OCI-LY1 (cell line): ENCODE measurements around the gene CTSE.

Experiments
- H2AFZ ChIP-seq: fragments of 200-600 bp; sonication (generic), shearing (Covaris generic); 2 replicates; pipeline ENCODE4 v1.6.0; 2014; ENCODE audit warnings: antibody characterized with exemption, mild to moderate bottlenecking, low read length
- H3F3A ChIP-seq: fragments of 200-600 bp; sonication (generic), shearing (Covaris generic); 2 replicates; pipeline ENCODE4 v1.6.0; 2014; ENCODE audit warnings: mild to moderate bottlenecking, antibody characterized with exemption, low read length, moderate library complexity; ENCODE audit not compliant: insufficient read depth
- H3K27ac ChIP-seq: fragments of 200-600 bp; sonication (generic); 2 replicates; pipeline ENCODE4 v1.5.1; 2014; ENCODE audit warnings: low read length, mixed run types, mild to moderate bottlenecking, low read depth; ENCODE audit not compliant: poor library complexity, severe bottlenecking
- H3K27me3 ChIP-seq: fragments of 200-600 bp; sonication (generic); 2 replicates; pipeline ENCODE4 v1.6.0; 2014; ENCODE audit warnings: antibody characterized with exemption, mild to moderate bottlenecking, low read length, moderate library complexity; ENCODE audit not compliant: insufficient read depth
- H3K36me3 ChIP-seq: fragments of 200-600 bp; sonication (generic); 2 replicates; pipeline ENCODE4 v1.6.1; 2014; ENCODE audit warnings: mild to moderate bottlenecking, antibody characterized with exemption, low read length, moderate library complexity, mixed read lengths; ENCODE audit not compliant: insufficient read depth
- H3K4me1 ChIP-seq: fragments of 200-600 bp; sonication (generic); 2 replicates; pipeline ENCODE4 v1.5.1; 2014; ENCODE audit warnings: mild to moderate bottlenecking, low read length, moderate library complexity; ENCODE audit not compliant: insufficient read depth, severe bottlenecking
- H3K4me2 ChIP-seq: fragments of 200-600 bp; sonication (generic), shearing (Covaris generic); 2 replicates; pipeline ENCODE4 v1.6.1; 2014; ENCODE audit warnings: low read length
- H3K4me3 ChIP-seq: fragments of 200-600 bp; sonication (generic); 2 replicates; pipeline ENCODE4 v1.5.1; 2014; ENCODE audit warnings: low read length, low read depth, mild to moderate bottlenecking, mixed read lengths; ENCODE audit not compliant: poor library complexity, severe bottlenecking
- H3K79me2 ChIP-seq: fragments of 200-600 bp; shearing (Covaris generic); 2 replicates; pipeline ENCODE4 v1.6.1; 2016; ENCODE audit warnings: mixed run types, low read length, mixed read lengths; ENCODE audit not compliant: insufficient read depth
- H3K9ac ChIP-seq: fragments of 200-600 bp; sonication (generic), shearing (Covaris generic); 2 replicates; pipeline ENCODE4 v1.6.1; 2014; ENCODE audit warnings: mild to moderate bottlenecking, low read length, mixed read lengths
- H3K9me2 ChIP-seq: fragments of 200-600 bp; sonication (generic), shearing (Covaris generic); 2 replicates; pipeline ENCODE4 v1.6.1; 2014; ENCODE audit warnings: low read depth, mild to moderate bottlenecking, low read length, mixed read lengths
- H3K9me3 ChIP-seq: fragments of 200-600 bp; shearing (Covaris generic); 2 replicates; pipeline ENCODE4 v1.6.1; 2014; ENCODE audit warnings: low read length, mixed read lengths
- H4K20me1 ChIP-seq: fragments of 200-600 bp; sonication (generic), shearing (Covaris generic); 2 replicates; pipeline ENCODE4 v1.6.0; 2016; ENCODE audit warnings: mild to moderate bottlenecking, low read length; ENCODE audit not compliant: insufficient read depth
- EZH2 ChIP-seq: fragments of 200-600 bp; sonication (generic), shearing (Covaris generic); IDR thresholded peaks from 2 replicates; pipeline ENCODE4 v1.8.0; 2017; ENCODE audit warnings: borderline replicate concordance, mixed run types, mild to moderate bottlenecking, antibody characterized with exemption, low read length, moderate library complexity, mixed read lengths
- TF ChIP-seq, protein P1 (sequence below): fragments of 200-600 bp; sonication (generic), shearing (Covaris generic); IDR thresholded peaks from 2 replicates; pipeline ENCODE4 v1.5.1; 2017; ENCODE audit warnings: mild to moderate bottlenecking, antibody characterized with exemption, low read length, moderate library complexity, mixed read lengths

The CTSE gene

DNA sequence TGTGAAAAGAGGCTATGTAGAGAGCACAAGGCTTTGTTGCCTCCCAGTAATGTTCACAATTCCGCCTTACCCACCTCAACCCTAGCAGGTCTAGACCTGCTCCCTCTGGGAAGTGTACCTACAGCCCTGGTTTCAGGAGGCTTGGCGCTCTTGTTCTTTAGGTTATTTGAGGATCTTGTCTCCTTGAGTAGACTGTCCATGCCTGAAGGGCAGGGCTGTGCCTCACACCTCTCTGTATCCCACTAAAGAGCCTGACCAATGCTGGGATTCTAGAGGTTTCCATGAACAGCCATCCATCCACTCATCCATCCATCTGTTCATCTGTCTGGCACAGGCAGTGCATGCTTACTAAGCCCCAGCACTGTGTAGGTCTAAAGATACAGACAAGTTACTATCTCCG is 21.5 kb downstream of the CTSE start:
- H3K4me2 ChIP-seq: no peak overlapping the region
- no peaks in the 10 kb centered on the region for H3K9me3 ChIP-seq
- no peaks in the 10 kb centered on the region for H4K20me1 ChIP-seq
- H3K4me1 ChIP-seq: no peaks in the 10 kb centered on the region
- no peaks in the 10 kb centered on the region for H3K9me2 ChIP-seq
- no peak overlapping the region for H3K27ac ChIP-seq
- TF ChIP-seq, protein P1, sequence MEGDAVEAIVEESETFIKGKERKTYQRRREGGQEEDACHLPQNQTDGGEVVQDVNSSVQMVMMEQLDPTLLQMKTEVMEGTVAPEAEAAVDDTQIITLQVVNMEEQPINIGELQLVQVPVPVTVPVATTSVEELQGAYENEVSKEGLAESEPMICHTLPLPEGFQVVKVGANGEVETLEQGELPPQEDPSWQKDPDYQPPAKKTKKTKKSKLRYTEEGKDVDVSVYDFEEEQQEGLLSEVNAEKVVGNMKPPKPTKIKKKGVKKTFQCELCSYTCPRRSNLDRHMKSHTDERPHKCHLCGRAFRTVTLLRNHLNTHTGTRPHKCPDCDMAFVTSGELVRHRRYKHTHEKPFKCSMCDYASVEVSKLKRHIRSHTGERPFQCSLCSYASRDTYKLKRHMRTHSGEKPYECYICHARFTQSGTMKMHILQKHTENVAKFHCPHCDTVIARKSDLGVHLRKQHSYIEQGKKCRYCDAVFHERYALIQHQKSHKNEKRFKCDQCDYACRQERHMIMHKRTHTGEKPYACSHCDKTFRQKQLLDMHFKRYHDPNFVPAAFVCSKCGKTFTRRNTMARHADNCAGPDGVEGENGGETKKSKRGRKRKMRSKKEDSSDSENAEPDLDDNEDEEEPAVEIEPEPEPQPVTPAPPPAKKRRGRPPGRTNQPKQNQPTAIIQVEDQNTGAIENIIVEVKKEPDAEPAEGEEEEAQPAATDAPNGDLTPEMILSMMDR: no peak
- no peak for TF ChIP-seq EZH2
- no peaks in the 10 kb centered on the region for H3K36me3 ChIP-seq
- no peak overlapping the region for H3K4me3 ChIP-seq
- H3K79me2 ChIP-seq: no peaks in the 10 kb centered on the region
- H3F3A ChIP-seq: no peaks in the 10 kb centered on the region
- H2AFZ ChIP-seq: no peak overlapping the region
- H3K9ac ChIP-seq: no peak overlapping the region
- H3K27me3 ChIP-seq: peaks cover 4% of the 10 kb centered on the region; the same call in 1 of the 2 replicates

DNA sequence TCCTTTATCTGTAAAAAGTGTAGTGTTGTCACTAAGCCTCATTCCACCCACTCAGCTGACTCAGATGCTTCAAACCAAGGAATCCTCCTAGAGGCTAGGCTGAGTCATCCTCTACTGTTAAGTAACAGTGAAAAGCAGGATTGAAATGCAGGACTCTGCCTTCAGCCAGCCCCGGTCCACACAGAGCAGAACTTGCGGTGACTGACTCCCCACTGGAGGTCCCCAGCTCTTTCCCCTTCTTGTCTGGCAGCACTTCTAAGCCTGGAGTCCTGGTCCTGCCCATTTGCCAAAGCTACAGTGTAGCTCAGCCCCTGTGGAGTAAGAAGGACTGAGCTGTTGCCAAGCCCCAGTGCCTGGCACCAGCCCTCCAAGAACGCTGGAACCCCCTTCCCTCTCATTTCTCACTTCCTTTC is 22.2 kb downstream of the CTSE start:
- Histone ChIP-seq H3K36me3 (no peaks in the 10 kb centered on the region), H3K9me3 (no peaks in the 10 kb centered on the region), H3K27ac (no peak overlapping the region), H3K9ac (no peak overlapping the region), H3K4me3 (no peak overlapping the region), H3K27me3 (peaks cover 4% of the 10 kb centered on the region; the same call in 1 of the 2 replicates), H2AFZ (no peak overlapping the region), H3K4me1 (no peaks in the 10 kb centered on the region), H3F3A (no peaks in the 10 kb centered on the region), H3K9me2 (no peaks in the 10 kb centered on the region), H3K4me2 (no peak overlapping the region), H3K79me2 (no peaks in the 10 kb centered on the region), H4K20me1 (no peaks in the 10 kb centered on the region)
- no peak for TF ChIP-seq EZH2
- TF ChIP-seq, protein P1: no peak

DNA sequence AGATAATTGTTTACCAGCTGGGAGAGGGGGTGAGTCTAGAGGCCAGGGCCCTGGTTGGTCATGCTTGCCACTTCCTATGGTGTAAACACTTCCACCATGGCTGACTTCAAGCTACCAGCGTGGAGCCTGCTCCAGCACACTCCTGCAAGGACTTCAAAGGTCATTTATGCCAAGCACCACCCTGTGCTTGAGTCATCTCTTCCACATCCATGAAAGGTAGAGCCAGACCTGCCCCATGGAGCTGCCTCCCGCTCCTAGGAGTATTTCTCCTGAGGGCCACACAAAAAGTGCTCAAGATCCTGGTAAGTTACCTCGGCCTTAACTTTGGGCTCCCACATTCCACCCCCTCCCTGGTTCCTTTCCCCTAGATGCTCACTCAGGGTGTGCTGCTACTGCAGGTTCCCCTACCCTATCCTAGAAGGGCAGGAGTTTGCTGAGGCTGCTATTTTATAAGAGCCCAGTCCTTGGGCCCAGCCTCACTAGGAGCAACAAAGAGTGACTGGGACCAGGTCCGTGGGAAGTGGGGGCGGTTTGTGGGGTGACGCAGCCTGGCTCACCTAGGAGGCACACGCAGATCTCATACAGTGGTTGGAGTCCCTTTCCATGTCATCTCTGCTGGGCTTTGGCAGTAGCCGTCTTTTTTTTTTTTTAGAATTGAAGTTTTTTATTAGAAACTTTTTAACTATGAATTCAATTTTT is 22.9 kb downstream of the CTSE start:
- Histone ChIP-seq H3K27ac (no peak overlapping the region), H2AFZ (no peak overlapping the region)

More for the DNA sequence above, 22.9 kb downstream of the CTSE start:
- Histone ChIP-seq H3K4me2 (no peak overlapping the region), H3K9me3 (no peaks in the 10 kb centered on the region), H3K4me3 (no peak overlapping the region), H3K4me1 (no peaks in the 10 kb centered on the region), H3K36me3 (no peaks in the 10 kb centered on the region), H4K20me1 (no peaks in the 10 kb centered on the region), H3K27me3 (peaks cover 4% of the 10 kb centered on the region; the same call in 1 of the 2 replicates), H3F3A (no peaks in the 10 kb centered on the region), H3K9me2 (no peaks in the 10 kb centered on the region), H3K79me2 (no peaks in the 10 kb centered on the region), H3K9ac (no peak overlapping the region)
- no peak for TF ChIP-seq EZH2
- TF ChIP-seq, protein P1: no peak
